Transverse colon (tissue), 4 donors: Measurements from ENCODE around the gene NUTM2D.
"Not testable (repeated sequence)": the region's sequence is repeated elsewhere in the genome, so short reads cannot be mapped to it uniquely, and the experiment has no call there.

Experiments used
- CTCF ChIP-seq, 5 experiments: fragments of 200-600 bp in 3 of 5; fragments of 450-650 bp in 2 of 5; sonication (generic) in 3 of 5; IDR thresholded peaks; 1 replicate in 2 of 5; 2 replicates in 3 of 5; pipeline ENCODE4 v1.5.1; 2016 to 2017; ENCODE audit warnings: antibody characterized with exemption in 5 of 5, inconsistent platforms in 3 of 5, mild to moderate bottlenecking in 2 of 5, moderate library complexity in 1 of 5
- EP300 ChIP-seq: sonication (generic); formaldehyde crosslinking; IDR thresholded peaks from one replicate; pipeline ENCODE4 v1.6.1; 2017; ENCODE audit warnings: antibody characterized with exemption, low read depth
- POLR2A ChIP-seq: fragments of 450-650 bp; IDR thresholded peaks from one replicate; pipeline ENCODE4 v1.6.1; 2016; ENCODE audit warnings: antibody characterized with exemption, mild to moderate bottlenecking, moderate library complexity
- POLR2AphosphoS5 ChIP-seq, 3 donors: sonication (generic); formaldehyde crosslinking; IDR thresholded peaks; one replicate each; pipeline ENCODE4 v1.6.1; 2016; ENCODE audit warnings: antibody characterized with exemption in 3 of 3

GRCh38 chr10:87384283-87384682 is 26.7 kb downstream of the NUTM2D start:
- TF ChIP-seq POLR2A; CTCF (IDR thresholded peaks at IDR 0.05); POLR2AphosphoS5 (IDR thresholded peaks at IDR 0.05); EP300: not testable (repeated sequence)
